PC-9 (cell line): ENCODE results near the gene DNAJB6. TPM values are rescaled to one million over a fixed set of nuclear protein-coding genes. Genes with fewer than 3 reads are reported as not detected.

Experiments used
- BruUV-seq: library from RNA; stranded (reverse); fragments of 400-500 nt; replicated peaks from 2 replicates; lab custom pipeline; 2021; lab: Mats Ljungman, UMichigan
- CTCF ChIA-PET: fragments of 300-600 bp; sonication (Branson Sonifier 250); formaldehyde crosslinking; loops from one replicate; lab custom pipeline; 2022; ENCODE audit warnings: antibody characterized with exemption; lab: Charles Lee
- POLR2A ChIA-PET: fragments of 300-600 bp; sonication (Branson Sonifier 250); formaldehyde crosslinking; loops from one replicate; lab custom pipeline; 2022; ENCODE audit warnings: antibody characterized with exemption; ENCODE audit not compliant: unreplicated experiment; lab: Charles Lee
- DNase-seq, 2 experiments: peaks; one replicate each; pipeline versions ENCODE4 v3.0.0 to v3.0.0-alpha.2; 2015 to 2022; ENCODE audit warnings: mixed read lengths in 1 of 2
- H2AFZ ChIP-seq: fragments of 200-600 bp; sonication (generic); 2 replicates; pipeline ENCODE4 v1.8.1; 2017; ENCODE audit warnings: antibody characterized with exemption
- H3F3A ChIP-seq: fragments of 200-600 bp; sonication (generic); 2 replicates; pipeline ENCODE4 v1.8.1; 2017; ENCODE audit warnings: antibody characterized with exemption, mild to moderate bottlenecking, low read depth; ENCODE audit not compliant: insufficient read depth
- H3K27ac ChIP-seq: fragments of 200-600 bp; sonication (generic); 2 replicates; pipeline ENCODE4 v1.6.1; 2016; ENCODE audit warnings: mixed run types
- H3K27me3 ChIP-seq: fragments of 200-600 bp; sonication (generic); 2 replicates; pipeline ENCODE4 v1.6.1; 2016; ENCODE audit warnings: low read depth, mixed run types; ENCODE audit not compliant: insufficient read depth
- H3K36me3 ChIP-seq: fragments of 200-600 bp; sonication (generic); 2 replicates; pipeline ENCODE4 v1.6.1; 2016; ENCODE audit warnings: low read depth, mixed run types
- H3K4me1 ChIP-seq: fragments of 200-600 bp; sonication (generic); replicated peaks from 2 replicates; pipeline ENCODE4 v1.6.1; 2016; ENCODE audit warnings: mixed run types; ENCODE audit not compliant: insufficient read depth
- H3K4me2 ChIP-seq: fragments of 200-600 bp; sonication (generic); 2 replicates; pipeline ENCODE4 v1.6.1; 2017; ENCODE audit warnings: mixed run types
- H3K4me3 ChIP-seq: fragments of 200-600 bp; sonication (generic); 2 replicates; pipeline ENCODE4 v1.6.1; 2016; ENCODE audit warnings: mixed run types
- H3K79me2 ChIP-seq: fragments of 200-600 bp; sonication (generic); 2 replicates; pipeline ENCODE4 v1.6.1; 2017; ENCODE audit warnings: low read depth, mixed run types
- H3K9me2 ChIP-seq: fragments of 200-600 bp; sonication (generic); 2 replicates; pipeline ENCODE4 v1.8.1; 2017; ENCODE audit warnings: mild to moderate bottlenecking; ENCODE audit not compliant: insufficient read depth
- H3K9me3 ChIP-seq: fragments of 200-600 bp; sonication (generic); 2 replicates; pipeline ENCODE4 v1.8.1; 2016; ENCODE audit warnings: low read depth; ENCODE audit not compliant: insufficient read depth
- H4K20me1 ChIP-seq: fragments of 200-600 bp; sonication (generic); 2 replicates; pipeline ENCODE4 v1.8.1; 2017; ENCODE audit not compliant: insufficient read depth
- CTCF ChIP-seq: fragments of 200-600 bp; sonication (generic); conservative IDR thresholded peaks from 2 replicates; pipeline ENCODE4 v1.6.1; 2017; ENCODE audit warnings: mixed run types, antibody characterized with exemption, mild to moderate bottlenecking, moderate library complexity
- EZH2 ChIP-seq: fragments of 200-600 bp; sonication (generic); IDR thresholded peaks from 2 replicates; pipeline ENCODE4 v1.8.0; 2017; ENCODE audit warnings: antibody characterized with exemption, low read depth
- intact Hi-C: fragments of 100-400 bp; cut with micrococcal nuclease; formaldehyde crosslinking; loops from one replicate; pipeline ENCODE4 v1.10.0; 2022; ENCODE audit not compliant: unreplicated experiment
- total RNA-seq: library from RNA; stranded (reverse); gene quantifications from 2 replicates; pipeline ENCODE4 v1.2.3, GENCODE V29; 2021

Gene DNAJB6
- total RNA-seq, 1 experiment from 2014 or later, result 182 TPM

- Histone ChIP-seq H3F3A (peaks cover 65% of the 10 kb centered on the region), H3K36me3 (peaks cover 34% of the 10 kb centered on the region), H3K27ac (no peak overlapping the region), H3K27me3 (no peaks in the 10 kb centered on the region), H3K9me2 (no peaks in the 10 kb centered on the region), H3K4me3 (no peak overlapping the region), H2AFZ (no peak overlapping the region), H3K4me1 (no peaks in the 10 kb centered on the region), H4K20me1 (peaks cover 100% of the 10 kb centered on the region), H3K4me2 (no peak overlapping the region), H3K9me3 (no peaks in the 10 kb centered on the region), H3K79me2 (peaks cover 98% of the 10 kb centered on the region)
- intact Hi-C loops, result no loop called here
- POLR2A ChIA-PET, result no interaction called here
- CTCF ChIA-PET, result interaction anchor here (0.7 kb wide), 1 partner anchor 38 kb away, joined by 4 read pairs; no protein-coding TSS in a partner anchor
- no peak for DNase-seq
- no TSS peak for BruUV-seq
- TF ChIP-seq CTCF (no peak), EZH2 (no peak)
Observed at GRCh38 chr7:157377436-157378124, 40.8 kb downstream of the DNAJB6 start.

GRCh38 chr7:157378390-157378789 is 41.6 kb downstream of the DNAJB6 start:
- no peaks in the 10 kb centered on the region for H3K4me1 ChIP-seq
- H3K9me3 ChIP-seq, result no peaks in the 10 kb centered on the region
- peaks cover 71% of the 10 kb centered on the region for H3F3A ChIP-seq
- peaks cover 36% of the 10 kb centered on the region for H3K36me3 ChIP-seq
- no peak overlapping the region for H3K27ac ChIP-seq
- no peak for DNase-seq
- BruUV-seq, result no TSS peak
- ChIA-PET POLR2A (interaction anchor here (0.6 kb wide), 1 partner anchor 93 kb away, joined by 3 read pairs; no protein-coding TSS in a partner anchor), CTCF (interaction anchor here (0.9 kb wide), 1 partner anchor 406 kb away, joined by 3 read pairs; no protein-coding TSS in a partner anchor)
- H3K27me3 ChIP-seq, result no peaks in the 10 kb centered on the region
- intact Hi-C loops, result no loop called here
- H3K79me2 ChIP-seq, result peaks cover 98% of the 10 kb centered on the region
- no peaks in the 10 kb centered on the region for H3K9me2 ChIP-seq
- H4K20me1 ChIP-seq, result peaks cover 99% of the 10 kb centered on the region
- no peak overlapping the region for H3K4me3 ChIP-seq
- H2AFZ ChIP-seq, result no peak overlapping the region
- H3K4me2 ChIP-seq, result no peak overlapping the region
- no peak for TF ChIP-seq EZH2
- no peak for TF ChIP-seq CTCF

GRCh38 chr7:157379493-157379892 is 42.7 kb downstream of the DNAJB6 start:
- Histone ChIP-seq H3K4me2 (no peak overlapping the region), H3K27ac (no peak overlapping the region), H3K4me3 (no peak overlapping the region), H3F3A (peaks cover 71% of the 10 kb centered on the region), H3K27me3 (no peaks in the 10 kb centered on the region), H3K9me3 (no peaks in the 10 kb centered on the region), H2AFZ (no peak overlapping the region), H3K4me1 (no peaks in the 10 kb centered on the region), H3K9me2 (no peaks in the 10 kb centered on the region), H3K79me2 (peaks cover 94% of the 10 kb centered on the region), H4K20me1 (peaks cover 99% of the 10 kb centered on the region), H3K36me3 (peaks cover 32% of the 10 kb centered on the region)
- intact Hi-C loops, result no loop called here
- no TSS peak for BruUV-seq
- ChIA-PET CTCF (interaction anchor here (0.7 kb wide), 2 partner anchors 40 to 141 kb away, joined by 4 read pairs; no protein-coding TSS in a partner anchor), POLR2A (no interaction called here)
- TF ChIP-seq EZH2, result no peak
- no peak for TF ChIP-seq CTCF
- no peak for DNase-seq
